NCI-H524 treated with DMSO at 0.1 percent for 48 hours (cell line): ENCODE results near the gene TFPI.
A peak's percentile ranks its signal among the peaks of the same experiment; 100 is the strongest.
"Not testable (repeated sequence)": the region's sequence is repeated elsewhere in the genome, so short reads cannot be mapped to it uniquely, and the experiment has no call there.

Source experiments
- DNase-seq: peaks from one replicate; lab custom pipeline; 2025; lab: John Stamatoyannopoulos, UW

The TFPI gene

GRCh38 chr2:187554011-187554703 is at the start of gene TFPI:
Gene TFPI (minus strand): TSS chr2:187554435. CDS start chr2:187503768, 50,667 bp downstream.
- DNase-seq = no peak

GRCh38 chr2:187594801-187595200 is 40.6 kb upstream of the TFPI start:
- DNase-seq = no peak

GRCh38 chr2:187593697-187594096 is 39.5 kb upstream of the TFPI start:
- no peak for DNase-seq

GRCh38 chr2:187593098-187593497 is 38.9 kb upstream of the TFPI start:
- DNase-seq = no peak

GRCh38 chr2:187590175-187590574 is 35.9 kb upstream of the TFPI start:
- DNase-seq = no peak

- no peak for DNase-seq
Measured at GRCh38 chr2:187586011-187586641, 31.9 kb upstream of the TFPI start.

GRCh38 chr2:187581125-187581896 is 27.1 kb upstream of the TFPI start:
- DNase-seq = no peak

GRCh38 chr2:187580462-187581124 is 26.4 kb upstream of the TFPI start:
- DNase-seq = peak; percentile 32

- no peak for DNase-seq
Measured at GRCh38 chr2:187577310-187577709, 23.1 kb upstream of the TFPI start.

- no peak for DNase-seq
Measured at GRCh38 chr2:187576906-187577305, 22.7 kb upstream of the TFPI start.

- DNase-seq = no peak
Measured at GRCh38 chr2:187575751-187576067, 21.5 kb upstream of the TFPI start.

GRCh38 chr2:187574969-187575750 is 20.9 kb upstream of the TFPI start:
- DNase-seq = no peak

GRCh38 chr2:187573722-187574121 is 19.5 kb upstream of the TFPI start:
- DNase-seq = no peak

GRCh38 chr2:187571996-187572395 is 17.8 kb upstream of the TFPI start:
- DNase-seq = not testable (repeated sequence)

- DNase-seq = no peak
Measured at GRCh38 chr2:187569571-187569970, 15.3 kb upstream of the TFPI start.

GRCh38 chr2:187569042-187569441 is 14.8 kb upstream of the TFPI start:
- DNase-seq = no peak

- DNase-seq = no peak
Measured at GRCh38 chr2:187567126-187567525, 12.9 kb upstream of the TFPI start.

- DNase-seq = no peak
Measured at GRCh38 chr2:187566712-187567111, 12.5 kb upstream of the TFPI start.

GRCh38 chr2:187566266-187566665 is 12.0 kb upstream of the TFPI start:
- peak; percentile 15 for DNase-seq

- not testable (repeated sequence) for DNase-seq
Measured at GRCh38 chr2:187565618-187566017, 11.4 kb upstream of the TFPI start.

- DNase-seq = not testable (repeated sequence)
Measured at GRCh38 chr2:187556493-187556892, 2.3 kb upstream of the TFPI start.

GRCh38 chr2:187554704-187555082 is 458 bp upstream of the TFPI start:
- DNase-seq = no peak
